ENCODE data around the gene FNDC5.
A peak's percentile ranks its signal among the peaks of the same experiment; 100 is the strongest.

FNDC5 gene

DNA sequence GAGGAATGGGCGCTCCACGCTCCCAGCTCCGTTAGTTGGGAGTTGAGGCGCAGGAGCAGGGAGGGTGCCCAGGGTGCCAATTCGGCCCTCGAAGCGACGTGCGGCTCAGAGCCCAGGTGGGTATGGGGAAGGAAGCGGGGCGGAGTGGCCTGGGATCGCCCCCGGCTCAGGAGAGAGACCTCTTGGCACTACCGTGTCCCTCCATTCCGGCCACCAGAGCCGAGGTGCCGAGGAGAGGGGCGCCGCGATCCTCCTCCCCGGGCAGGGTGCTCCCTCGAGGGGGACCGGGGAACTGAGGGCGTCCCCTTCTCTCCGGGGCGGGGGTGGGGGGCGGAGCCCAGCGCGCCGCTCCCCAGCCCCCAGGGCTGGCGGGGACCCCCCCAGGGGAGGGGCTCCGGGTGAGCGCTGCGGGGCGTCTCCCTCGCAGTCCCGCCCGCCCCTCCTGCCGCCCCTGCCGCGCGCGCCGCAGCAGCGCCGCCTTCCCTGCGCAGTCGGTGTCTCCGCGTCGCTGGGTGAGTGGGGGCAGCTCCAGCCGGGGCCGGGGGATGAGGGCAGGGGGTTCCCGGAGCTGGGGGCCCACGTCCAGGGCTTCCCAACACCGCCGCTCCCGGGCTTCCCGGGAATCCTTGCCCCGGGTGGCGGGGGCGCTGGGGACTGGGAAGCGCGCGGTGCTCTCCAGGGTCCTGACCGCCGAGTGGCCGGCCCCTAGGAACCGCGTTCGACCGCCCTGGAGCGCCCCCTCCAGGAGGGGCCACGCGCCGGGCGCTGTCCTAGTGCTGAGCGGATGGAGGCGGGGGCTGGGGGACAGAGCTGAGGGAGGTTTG lies 15.5 kb upstream of the FNDC5 start, which contains the start of gene HPCA:
Gene HPCA, plus strand, starts transcription at position 488 of the 824 bp plus-strand sequence. CDS start 2,408 bp downstream, outside the sequence.
- DNase-seq: peak in 4 of 10 donors; percentile 38 to 91 (median 82)
- intact Hi-C loops (cut with DNase I): no loop called here

DNA sequence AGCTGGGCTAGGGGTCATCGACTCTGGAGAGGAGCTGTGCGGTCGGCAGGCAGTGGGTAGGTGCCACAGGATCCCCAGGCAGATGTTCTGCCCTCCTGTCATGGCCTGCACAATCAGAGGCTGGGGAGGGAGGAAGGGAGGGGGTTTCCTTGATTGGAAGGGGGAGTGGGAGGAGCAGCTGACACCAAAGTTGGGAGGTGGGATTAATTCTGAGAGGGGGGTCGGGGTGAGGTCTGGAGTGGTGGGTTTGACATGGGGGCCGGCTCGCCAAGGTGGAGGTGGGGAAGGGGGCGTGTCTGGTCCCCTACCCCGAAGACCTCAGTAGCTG lies 14.9 kb upstream of the FNDC5 start:
- intact Hi-C loops (cut with DNase I): no loop called here
- peak in 1 of 10 donors; percentile 32 for DNase-seq

DNA sequence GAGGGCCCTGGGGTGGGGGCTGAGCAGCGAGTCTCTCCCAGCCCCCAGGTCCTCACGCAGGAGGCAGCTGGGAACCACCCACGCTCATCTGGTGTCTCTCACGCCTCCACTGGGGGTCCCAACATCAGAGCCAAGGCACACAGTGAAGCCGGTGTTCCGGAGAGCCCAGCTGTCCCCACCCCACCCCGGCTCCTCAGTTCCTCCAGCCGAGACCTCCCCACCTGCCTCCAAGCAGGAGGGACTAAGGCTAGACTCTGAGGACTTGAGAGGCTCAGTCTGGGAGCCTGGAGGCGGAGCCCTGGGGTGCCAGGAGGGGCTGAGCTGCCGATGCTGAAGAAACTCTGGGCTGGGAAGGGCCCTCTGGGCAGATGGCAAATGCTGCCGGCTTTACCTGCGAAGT lies 14.0 kb upstream of the FNDC5 start:
- intact Hi-C loops (cut with DNase I): no loop called here
- DNase-seq: peak in 3 of 10 donors; percentile 78 to 86 (median 81)

DNA sequence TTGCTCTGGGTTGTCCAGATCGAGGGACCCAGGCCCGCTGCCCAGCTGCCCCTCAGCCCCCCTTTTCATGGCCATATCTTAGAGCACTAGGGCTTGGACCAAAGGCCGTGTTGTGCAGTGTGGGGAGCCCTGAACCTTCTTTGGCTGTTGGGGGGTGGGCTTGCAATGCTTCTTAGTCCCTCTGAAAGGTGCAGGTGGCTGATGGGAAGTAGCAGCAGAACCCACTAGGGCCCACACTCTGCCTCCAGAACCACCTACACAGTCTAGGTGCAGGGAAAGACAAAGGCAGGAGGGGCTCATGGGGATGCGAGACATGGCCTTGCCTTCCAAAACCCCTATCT lies 13.3 kb upstream of the FNDC5 start:
- DNase-seq: peak in 3 of 10 donors; percentile 15 to 50 (median 35)
- intact Hi-C loops (cut with DNase I): no loop called here

DNA sequence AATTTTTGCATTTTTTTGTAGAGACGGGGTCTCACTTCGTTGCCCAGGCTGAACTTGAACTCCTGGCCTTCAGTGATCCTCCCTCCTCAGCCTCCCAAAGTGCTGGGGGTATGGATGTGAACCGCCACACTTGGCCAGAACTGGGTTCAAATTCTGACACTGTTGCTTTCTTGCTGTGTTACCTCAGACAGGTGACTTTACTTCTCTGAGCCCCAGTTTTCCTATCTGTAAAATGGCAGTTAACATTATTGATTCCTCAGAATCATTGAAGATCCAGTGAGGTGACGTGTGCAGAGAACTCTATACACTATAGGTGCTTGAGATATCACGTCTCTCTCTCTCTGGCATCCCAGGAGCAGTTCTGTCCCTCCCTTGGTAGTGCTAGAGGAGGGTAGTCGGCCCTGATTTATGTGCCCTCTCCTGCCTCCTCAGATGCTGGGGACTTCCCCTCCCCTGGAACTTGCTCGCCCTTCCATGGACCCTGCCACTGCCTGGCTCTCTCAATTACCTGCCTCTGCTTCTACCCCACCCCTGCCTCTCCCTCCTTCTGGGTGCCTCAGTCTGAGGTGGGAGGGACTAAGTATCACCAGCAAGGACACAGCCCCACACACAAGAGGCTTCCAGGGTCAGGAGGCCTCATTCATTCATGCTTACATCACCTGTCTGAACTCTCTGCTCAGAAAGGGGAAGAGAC lies 12.8 kb upstream of the FNDC5 start:
- intact Hi-C loops (cut with DNase I): no loop called here
- DNase-seq: peak in 3 of 10 donors; percentile 28 to 46 (median 31)

DNA sequence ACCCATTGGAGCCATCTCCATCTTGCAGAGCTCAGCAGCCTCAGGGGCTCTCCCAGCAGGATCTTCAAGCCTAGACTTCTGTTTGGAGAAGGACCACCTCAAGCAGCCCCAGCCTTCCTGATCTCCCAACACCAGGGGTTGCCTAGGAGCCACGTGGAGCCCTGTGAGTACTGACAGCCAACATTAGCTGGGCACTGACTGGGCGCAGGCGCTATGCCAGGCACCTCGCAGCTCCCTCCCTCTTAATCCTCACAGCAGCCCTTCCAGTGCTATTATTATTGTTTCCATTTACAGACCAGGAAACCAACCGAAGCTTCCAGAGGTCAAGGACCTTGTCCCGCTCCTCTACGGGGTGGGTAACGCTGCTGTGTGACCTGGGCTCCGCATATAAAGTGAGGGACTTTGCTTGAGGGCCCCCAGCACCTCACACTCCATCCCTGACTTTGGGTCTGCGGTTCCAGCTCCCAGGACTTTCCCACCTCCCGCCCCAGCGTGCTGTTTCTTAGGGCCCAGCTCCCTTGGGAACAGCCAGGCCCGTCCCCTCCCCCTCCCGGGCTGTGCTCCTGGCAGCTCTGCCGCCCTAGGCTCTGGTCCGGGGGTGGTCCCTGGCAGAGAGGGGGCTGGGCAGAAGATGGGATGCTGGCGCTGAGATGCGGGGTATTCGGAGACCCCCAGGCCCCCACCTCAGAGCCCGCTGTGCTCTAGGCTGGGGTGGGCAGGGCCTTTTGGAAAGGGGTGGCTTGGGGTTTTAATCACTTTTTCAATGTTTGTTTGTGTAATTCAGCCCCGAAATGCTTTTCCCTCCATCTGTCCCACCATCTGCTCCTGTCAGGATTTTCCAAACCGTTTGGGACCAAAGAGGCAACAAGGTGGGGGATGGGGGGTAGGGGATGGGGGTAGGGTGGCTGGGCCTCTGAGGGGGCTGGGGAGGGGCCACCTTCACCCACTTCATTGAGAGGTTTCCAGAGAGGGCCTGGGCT lies 11.4 kb upstream of the FNDC5 start:
- intact Hi-C loops (cut with DNase I): no loop called here
- peak in 5 of 10 donors; percentile 46 to 92 (median 84) for DNase-seq

DNA sequence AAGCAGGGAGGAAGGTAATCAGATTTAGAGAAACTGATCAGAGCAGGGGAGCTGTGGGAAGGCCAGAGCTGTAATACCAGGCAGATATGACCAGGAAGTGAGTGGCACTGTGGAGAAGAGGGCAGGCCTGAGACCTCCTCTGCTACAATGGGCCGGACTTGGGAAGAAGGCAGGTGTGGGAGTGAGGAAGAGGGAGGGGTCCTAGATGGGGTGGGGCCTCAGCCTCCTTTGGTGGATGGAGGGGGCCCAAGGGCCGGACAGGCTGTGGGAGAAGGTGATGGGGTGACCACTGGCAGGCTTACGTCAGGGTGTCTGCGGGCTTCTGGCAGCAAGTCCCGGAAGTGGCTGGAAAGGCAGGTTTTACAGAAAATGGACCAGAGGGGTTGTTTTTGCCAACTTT lies 10.6 kb upstream of the FNDC5 start:
- peak in 2 of 10 donors; percentile 36 to 66 for DNase-seq
- intact Hi-C loops (cut with DNase I): no loop called here

DNA sequence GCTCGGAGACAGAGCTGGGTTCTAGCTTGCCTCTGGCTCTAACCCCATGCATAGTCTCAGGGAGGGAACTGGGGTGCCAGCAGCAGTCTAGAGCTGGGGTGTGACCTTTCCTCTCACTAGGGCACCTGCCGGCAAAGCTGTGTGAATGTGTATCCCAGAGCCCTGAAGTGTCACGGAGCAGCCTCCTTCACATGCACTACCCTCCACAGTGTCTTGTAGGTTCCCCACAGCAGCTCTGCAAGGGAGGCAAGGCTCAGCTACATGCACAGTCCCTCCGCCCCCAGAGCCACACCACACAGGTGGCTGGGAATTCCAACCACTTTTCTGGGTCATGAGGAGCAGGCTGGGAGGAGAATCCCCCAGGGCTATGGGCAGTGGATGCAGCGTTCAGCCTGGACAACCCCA lies 7.9 kb upstream of the FNDC5 start:
- intact Hi-C loops (cut with DNase I): loop anchor here (5.0 kb wide), 1 partner anchor 209 kb away; no protein-coding TSS in a partner anchor
- DNase-seq: peak in 2 of 10 donors; percentile 77 to 78

DNA sequence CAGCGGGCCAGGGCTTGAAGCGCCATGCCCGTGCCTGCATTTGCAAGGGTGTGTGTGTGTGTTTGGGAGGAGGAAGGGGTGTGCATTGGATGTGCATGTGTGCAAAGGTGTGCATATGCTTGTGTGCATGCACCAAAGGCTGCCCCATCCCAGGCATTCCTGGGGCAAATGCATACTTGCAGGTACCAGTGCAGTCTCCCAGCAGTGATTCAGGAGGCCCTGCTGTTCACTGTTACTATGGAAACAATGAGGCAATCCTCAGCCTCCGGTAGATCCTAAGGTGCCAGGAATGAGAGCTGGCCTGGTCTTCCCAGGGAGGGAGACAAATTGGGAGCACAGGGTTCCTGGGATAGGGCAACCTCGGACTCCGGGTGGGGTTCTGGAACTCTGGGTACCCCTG lies 7.5 kb upstream of the FNDC5 start:
- DNase-seq: peak in 3 of 10 donors; percentile 40 to 87 (median 84)
- intact Hi-C loops (cut with DNase I): loop anchor here (5.0 kb wide), 1 partner anchor 209 kb away; no protein-coding TSS in a partner anchor

DNA sequence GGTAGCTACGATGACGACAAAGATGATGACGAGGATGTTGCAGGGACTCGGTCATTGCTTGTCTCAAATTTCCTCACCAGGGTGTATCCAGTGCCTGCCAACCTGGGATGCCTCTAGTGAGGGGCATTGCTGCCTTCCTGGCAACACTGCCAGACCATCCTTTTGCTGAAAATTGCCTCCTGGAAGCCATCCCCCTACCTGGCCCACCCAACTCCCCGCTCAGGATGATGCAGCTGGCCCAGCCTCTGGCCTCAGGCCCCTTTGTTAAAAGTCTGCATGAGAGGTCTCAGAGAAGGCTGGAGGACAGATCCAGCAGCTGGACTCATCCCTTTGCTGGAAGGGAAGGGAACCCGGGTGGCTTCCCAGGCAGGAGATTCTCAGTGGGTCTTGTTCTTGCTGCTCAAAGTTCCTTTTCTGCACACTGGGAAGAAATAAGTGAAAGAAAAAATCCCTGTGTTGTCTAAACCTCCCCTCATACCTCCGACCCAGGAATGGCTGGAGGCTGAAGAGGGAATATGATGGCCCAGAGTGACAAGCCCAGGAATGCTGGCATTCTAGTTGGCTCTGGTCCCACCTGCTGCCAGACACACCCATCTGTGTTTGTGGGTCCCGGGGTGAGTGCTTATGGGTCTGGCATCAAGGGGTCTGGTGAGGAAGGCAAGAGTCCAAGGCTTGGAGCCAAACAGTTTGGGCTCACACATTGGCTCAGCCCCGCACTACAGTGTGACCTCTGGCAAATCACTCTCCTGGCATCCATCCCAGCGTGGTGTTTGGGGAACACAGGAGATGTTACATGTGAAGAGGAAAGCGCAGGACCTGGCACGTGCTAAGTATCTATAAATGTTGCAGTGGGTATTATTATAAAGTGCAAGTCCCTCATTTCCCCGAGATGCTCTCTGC lies 6.7 kb upstream of the FNDC5 start:
- peak in 2 of 10 donors; percentile 67 to 77 for DNase-seq

DNA sequence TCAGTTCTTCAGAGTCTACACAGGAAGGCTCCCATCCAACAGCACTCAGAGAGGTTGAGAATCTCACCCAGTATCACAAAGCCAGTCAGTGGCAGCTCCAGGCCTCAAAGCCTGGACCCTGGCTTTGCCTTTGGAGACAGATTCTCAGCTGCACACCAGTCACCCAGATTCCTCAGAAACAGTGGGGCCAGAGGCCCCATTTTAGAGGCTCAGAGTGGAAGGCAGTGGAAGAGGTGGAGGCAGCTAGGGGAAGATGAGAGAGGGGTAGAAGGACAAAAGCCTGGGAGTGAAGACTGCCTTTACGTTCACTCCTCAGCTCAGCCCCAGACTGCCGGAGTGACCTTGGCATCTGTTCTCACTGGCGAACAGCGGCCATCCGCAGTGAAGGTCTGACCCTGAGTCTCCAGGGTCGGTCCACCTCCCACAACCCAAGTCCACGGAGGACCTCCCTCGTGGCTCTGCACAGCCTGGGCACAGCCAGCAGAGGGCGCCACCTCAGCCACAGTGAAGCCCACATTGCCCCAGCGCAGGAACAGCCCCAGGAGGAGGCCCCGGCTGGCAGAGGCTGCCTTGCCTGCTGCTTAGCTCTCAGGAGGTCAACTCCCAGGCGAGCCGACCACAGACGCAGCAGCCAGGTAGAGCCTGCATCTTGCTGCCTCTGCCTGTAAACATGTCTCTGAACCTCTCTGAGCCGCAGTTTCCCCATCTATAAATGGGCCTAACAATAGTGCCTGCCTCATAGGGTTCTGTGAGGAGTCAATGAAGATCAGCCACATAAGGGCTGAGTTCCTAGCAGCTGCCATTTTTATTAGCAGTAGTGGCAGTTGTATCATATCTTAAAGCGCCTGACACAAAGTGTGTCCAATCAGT lies 5.9 kb upstream of the FNDC5 start:
- intact Hi-C loops (cut with DNase I): loop anchor here (5.0 kb wide), 1 partner anchor 211 kb away; no protein-coding TSS in a partner anchor

More for the DNA sequence above, 6.7 kb upstream of the FNDC5 start:
- intact Hi-C loops (cut with DNase I): loop anchor here (5.0 kb wide), 1 partner anchor 210 kb away; no protein-coding TSS in a partner anchor

DNA sequence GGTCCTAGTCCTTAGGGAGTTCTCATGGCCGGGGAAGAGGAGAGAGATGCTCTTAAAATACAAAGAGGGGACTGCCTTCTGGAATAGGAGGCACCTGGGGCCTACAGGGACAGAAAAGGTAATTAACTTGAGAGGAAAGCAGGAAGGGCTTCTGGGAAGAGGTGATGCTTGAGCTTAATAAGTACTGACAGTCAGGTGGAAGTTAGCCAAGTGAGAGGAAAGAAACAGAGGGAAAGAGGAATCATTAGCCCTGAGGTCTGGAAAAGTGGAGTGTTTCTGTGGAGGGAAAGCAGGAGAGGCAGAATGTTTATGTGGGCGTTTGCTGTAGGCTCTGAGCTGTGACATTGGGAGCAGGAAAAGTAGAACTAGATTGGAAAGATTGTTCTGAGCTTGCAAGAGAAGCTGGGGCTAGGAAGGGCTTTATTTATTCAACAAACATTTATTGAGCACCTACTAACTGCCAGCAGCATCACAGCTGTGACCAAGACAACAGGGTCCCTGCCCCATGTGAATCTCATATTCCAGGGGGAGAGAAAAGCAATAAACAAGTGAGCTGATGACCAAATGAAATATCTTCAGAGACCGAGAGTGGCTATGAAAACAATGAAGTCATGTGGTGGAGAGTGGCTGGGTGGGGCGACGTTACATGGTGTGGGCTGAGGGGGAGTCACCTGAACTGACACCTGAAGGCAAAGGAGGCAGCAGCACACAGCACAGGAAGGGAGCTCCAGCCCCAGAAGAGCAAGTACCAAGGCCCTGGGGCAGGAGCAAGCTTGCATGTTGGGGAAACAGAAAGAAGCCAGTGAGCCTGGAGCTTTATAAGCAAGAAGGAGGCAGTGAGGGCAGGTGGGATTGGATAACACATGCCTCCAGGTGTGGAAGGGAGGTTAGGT lies 4.4 kb upstream of the FNDC5 start:
- intact Hi-C loops (cut with DNase I): loop anchor here (5.0 kb wide), 1 partner anchor 212 kb away; no protein-coding TSS in a partner anchor
- DNase-seq: no peak

More for the DNA sequence above, 5.9 kb upstream of the FNDC5 start:
- peak in 8 of 10 donors; percentile 49 to 92 (median 66) for DNase-seq

DNA sequence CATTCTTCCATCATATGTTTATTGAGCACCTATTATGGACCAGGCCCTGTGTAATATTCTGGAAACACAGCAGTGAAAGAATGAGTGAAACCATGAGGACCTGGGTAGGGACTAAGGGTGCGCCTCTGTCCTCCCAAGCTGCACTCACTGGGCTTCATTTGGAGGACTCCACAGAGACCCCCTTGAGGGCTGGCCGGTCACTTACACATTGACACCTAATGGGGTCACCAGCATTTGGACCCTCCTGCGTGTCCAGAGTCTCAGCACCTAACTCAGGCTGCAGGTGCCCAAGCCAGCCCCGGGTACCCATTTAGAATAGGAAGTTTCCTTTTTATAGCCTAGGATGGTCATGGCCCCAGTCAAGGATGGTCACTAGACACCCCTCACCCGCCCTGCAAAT lies 2.8 kb upstream of the FNDC5 start:
- intact Hi-C loops (cut with DNase I): no loop called here
- DNase-seq: peak in 1 of 10 donors; percentile 52

DNA sequence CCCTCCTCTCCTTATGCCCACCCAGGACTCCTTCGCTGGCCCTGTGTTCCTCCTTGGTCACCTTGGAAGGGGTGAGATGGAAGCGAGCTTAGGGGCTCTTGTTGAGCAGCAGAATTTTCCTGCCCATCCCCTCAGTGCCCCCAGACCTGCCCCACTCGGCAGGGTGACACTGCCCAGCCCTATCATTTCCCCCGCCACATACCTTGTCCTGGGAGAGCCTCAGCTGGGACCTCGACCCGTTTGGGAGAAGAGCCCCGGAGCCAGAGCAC lies 1.4 kb upstream of the FNDC5 start:
- intact Hi-C loops (cut with DNase I): loop anchor here (1.0 kb wide), 1 partner anchor 44 kb away; no protein-coding TSS in a partner anchor
- no peak for DNase-seq

DNA sequence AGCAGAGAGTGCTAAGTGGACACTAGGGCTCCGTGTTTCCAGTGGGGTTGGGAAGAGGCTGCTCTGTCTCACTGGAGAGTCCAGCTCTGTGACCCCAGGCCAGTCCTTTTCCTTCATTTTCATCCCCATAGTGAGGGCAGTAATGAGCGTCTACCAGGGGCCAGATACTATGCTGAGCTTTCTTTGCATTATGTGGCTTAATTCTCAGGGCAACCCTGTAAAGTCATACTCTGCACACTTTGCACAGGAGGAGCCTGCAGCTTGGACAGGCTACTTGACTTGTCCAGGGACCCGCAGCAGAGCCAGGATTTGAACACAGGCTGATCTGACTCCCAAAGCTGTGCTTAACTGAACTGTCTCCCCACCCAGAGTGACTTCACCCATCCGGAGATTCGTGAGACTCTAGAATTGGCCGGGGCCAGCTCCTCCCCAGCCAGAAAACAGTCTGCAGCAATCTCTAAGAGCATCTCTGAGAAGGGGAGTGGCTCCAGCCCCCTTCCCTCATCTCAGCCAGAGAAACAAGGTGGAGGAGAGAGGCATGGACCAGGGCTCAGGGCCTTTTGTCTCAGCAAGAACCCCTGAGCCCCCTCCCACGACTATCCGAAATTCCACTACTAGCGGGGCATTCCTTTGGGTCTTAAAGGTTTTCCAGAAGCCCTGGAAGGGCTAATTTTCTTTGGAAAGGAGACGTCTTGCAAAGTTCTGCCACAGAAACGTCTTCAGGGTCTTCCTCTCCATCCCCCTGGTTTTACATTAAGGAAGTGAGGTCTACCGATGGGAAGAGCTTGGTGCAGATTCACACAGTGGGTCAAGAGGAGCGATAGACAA lies 866 bp upstream of the FNDC5 start:
- DNase-seq: peak in 1 of 10 donors; percentile 74
- intact Hi-C loops (cut with DNase I): loop anchor here (1.0 kb wide), 1 partner anchor 43 kb away; no protein-coding TSS in a partner anchor

DNA sequence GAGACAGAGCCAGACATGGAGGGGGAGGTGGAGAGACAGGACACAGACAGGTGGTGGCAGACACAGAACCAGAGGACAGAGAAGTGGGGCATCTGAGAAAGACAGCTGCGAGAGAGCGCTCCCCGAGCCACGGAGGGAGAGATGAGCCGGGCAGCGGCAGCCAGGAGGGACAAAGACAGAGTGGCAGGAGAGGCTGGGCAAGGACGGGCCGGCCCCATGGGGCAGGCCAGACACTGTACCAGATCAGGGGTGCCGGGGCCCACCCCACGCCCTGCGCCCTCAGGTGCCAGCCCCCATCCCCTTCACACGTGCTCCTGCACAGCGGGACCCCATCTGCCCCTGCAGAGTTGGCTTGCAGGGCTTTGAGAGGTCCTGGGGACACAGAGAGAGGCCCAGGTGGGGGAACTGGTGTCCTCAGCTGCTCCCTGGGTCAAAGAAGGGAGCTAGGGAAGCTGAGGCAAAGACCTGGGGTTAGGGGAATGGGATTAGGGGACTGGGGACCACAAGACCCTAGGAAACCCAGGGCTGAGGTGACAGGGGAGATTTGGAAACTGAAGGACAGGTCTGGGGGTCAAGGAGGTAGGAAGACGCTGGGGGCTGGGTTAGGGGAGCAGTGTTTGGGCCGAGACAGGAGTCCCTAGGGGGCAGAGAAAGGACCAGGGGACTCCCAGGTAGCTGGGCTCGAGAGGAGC lies 643 bp downstream of the FNDC5 start:
- no peak for DNase-seq
- intact Hi-C loops (cut with DNase I): no loop called here

Measured in posterior cingulate gyrus (tissue), 11 donors.